ENCODE data around the gene SF3B1.

The SF3B1 gene

DNA sequence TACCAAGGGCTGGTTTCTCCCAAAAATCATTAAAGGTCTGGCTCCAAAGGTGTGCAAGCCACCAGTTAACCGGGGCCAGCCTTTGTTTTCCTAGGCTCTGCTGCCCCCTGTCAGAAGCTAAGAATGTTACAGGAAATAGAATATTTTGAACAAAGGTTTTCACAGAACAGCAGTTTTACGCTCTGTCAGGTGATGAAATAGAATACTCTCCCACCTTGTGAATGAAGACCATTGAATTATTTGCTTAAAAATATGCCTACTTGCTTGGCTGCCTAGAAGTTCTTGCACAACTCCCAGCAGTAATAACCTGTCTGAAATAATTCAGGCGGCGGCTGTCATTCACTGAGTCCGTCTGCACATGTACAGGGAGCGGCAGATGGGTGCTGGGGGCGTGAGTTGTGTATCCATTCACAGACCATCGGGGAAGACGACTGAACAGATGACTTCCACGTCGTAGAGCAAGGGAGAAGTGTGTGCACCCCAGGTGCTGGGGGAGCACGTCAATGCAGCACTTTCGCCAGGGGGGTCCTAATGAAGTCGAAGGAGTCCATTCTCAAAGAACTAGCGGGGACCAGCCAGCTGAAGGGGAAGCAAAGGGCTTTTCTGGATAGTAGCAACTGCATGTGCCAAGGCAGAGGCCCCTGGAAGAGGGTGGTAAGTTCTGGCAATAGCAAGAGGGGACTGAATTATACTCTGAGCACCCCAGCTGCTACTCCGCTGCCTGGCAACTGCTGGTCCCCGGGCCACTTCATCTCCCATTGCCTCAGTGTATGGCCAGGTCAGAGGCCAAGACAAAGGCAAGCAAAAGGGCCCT lies 56.1 kb downstream of the SF3B1 start (continued):
- peak; percentile 52 for TF ChIP-seq SCRT2 (tag by site-specific recombination; IDR thresholded peaks at IDR 0.05)

DNA sequence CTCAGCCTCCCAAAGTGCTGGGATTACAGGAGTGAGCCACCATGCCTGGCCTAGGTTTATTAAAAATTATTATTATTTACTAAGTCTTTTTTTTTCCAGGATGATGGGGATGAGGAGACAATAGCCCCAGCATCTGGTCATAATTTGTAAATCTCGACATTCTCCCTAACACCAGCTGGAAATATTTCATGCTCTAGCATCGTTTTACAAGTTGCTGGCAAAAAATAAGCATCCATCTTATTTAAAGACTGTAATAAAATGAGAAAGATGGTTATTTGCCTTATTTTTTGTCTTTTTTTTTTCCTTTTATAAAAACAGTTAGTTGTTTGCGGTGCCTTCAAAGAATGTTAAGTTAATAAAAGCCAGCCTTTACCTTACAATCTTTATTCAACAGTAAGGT lies 56.7 kb downstream of the SF3B1 start:
- H3K27ac ChIP-seq (ENCODE audit: extremely low read depth, low read depth, low read length) = no peak overlapping the region
- no peaks in the 10 kb centered on the region for H3K9me3 ChIP-seq (ENCODE audit: control insufficient read depth, insufficient read depth, low read depth, low read length)
- no peaks in the 10 kb centered on the region for H3K36me3 ChIP-seq (ENCODE audit: control insufficient read depth in 2 of 2, insufficient read depth in 1 of 2, low read length in 2 of 2)
- H3K4me1 ChIP-seq (ENCODE audit: control insufficient read depth, insufficient read depth, low read length) = no peaks in the 10 kb centered on the region
- CTCF ChIA-PET = interaction anchor here (0.6 to 1.8 kb wide), 16 partner anchors 9 to 350 kb away, joined by 3 to 9 read pairs (median 4); no protein-coding TSS in a partner anchor
- POLR2A ChIA-PET = interaction anchor here (0.6 kb wide), 1 partner anchor 130 kb away, joined by 3 read pairs; no protein-coding TSS in a partner anchor
- TF ChIP-seq ZEB2 (tag by site-specific recombination; IDR thresholded peaks at IDR 0.05) = no peak
- TF ChIP-seq, protein P1, sequence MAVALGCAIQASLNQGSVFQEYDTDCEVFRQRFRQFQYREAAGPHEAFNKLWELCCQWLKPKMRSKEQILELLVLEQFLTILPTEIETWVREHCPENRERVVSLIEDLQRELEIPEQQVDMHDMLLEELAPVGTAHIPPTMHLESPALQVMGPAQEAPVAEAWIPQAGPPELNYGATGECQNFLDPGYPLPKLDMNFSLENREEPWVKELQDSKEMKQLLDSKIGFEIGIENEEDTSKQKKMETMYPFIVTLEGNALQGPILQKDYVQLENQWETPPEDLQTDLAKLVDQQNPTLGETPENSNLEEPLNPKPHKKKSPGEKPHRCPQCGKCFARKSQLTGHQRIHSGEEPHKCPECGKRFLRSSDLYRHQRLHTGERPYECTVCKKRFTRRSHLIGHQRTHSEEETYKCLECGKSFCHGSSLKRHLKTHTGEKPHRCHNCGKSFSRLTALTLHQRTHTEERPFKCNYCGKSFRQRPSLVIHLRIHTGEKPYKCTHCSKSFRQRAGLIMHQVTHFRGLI (tag by site-specific recombination; IDR thresholded peaks at IDR 0.05) = no peak
- no peak for TF ChIP-seq ZNF768 (tag by site-specific recombination; IDR thresholded peaks at IDR 0.05)
- TF ChIP-seq ZNF660 (tag by site-specific recombination; IDR thresholded peaks at IDR 0.05) = no peak
- TF ChIP-seq SCRT2 (tag by site-specific recombination; IDR thresholded peaks at IDR 0.05) = no peak
- no peak for TF ChIP-seq ZNF23 (tag by site-specific recombination; IDR thresholded peaks at IDR 0.05; ENCODE audit: borderline replicate concordance)
- no peak for TF ChIP-seq TRIM28 (IDR thresholded peaks at IDR 0.05; ENCODE audit: borderline replicate concordance, low read length)
- TF ChIP-seq ZNF169 (tag by site-specific recombination; IDR thresholded peaks at IDR 0.05) = no peak
- no peak for TF ChIP-seq FEZF1 (tag by site-specific recombination; IDR thresholded peaks at IDR 0.05)
- no peak overlapping the region for H3K4me3 ChIP-seq (ENCODE audit: low read depth, low read length)

DNA sequence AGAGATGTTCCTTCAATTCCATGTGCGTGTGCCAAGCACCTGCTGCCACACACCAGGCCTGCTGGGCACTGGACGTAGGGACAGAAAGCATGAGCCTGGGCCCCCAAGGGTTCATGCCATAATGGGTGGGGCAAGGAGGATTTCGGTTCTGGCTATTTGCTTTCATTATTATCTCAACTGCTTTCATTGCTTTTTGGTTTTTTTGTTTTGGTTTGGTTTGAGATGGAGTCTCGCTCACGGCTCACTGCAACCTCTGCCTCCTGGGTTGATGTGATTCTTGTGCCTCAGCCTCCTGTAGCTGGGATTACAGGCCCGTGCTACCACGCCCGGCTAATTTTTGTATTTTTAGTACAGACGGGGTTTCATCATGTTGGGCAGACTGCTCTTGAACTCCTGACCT lies 57.2 kb downstream of the SF3B1 start:
- ChIA-PET CTCF (interaction anchor here (0.6 to 1.8 kb wide), 17 partner anchors 9 to 349 kb away, joined by 3 to 9 read pairs (median 4); no protein-coding TSS in a partner anchor), POLR2A (no interaction called here)
- no peaks in the 10 kb centered on the region for H3K9me3 ChIP-seq (ENCODE audit: control insufficient read depth, insufficient read depth, low read depth, low read length)
- no peaks in the 10 kb centered on the region for H3K4me1 ChIP-seq (ENCODE audit: control insufficient read depth, insufficient read depth, low read length)
- no peaks in the 10 kb centered on the region for H3K36me3 ChIP-seq (ENCODE audit: control insufficient read depth in 2 of 2, insufficient read depth in 1 of 2, low read length in 2 of 2)
- no peak overlapping the region for H3K4me3 ChIP-seq (ENCODE audit: low read depth, low read length)
- TF ChIP-seq ZNF433 (tag by site-specific recombination; IDR thresholded peaks at IDR 0.05; ENCODE audit: low read depth) = no peak
- no peak for TF ChIP-seq MEIS1 (CRISPR knock-in tag; IDR thresholded peaks at IDR 0.05; ENCODE audit: borderline replicate concordance)
- no peak for TF ChIP-seq ZNF324 (tag by site-specific recombination; IDR thresholded peaks at IDR 0.05)
- TF ChIP-seq ZNF416 (tag by site-specific recombination; IDR thresholded peaks at IDR 0.05) = no peak
- TF ChIP-seq BCL11B (tag by site-specific recombination; IDR thresholded peaks at IDR 0.05; ENCODE audit: low read depth) = no peak
- TF ChIP-seq ZNF133 (tag by site-specific recombination; IDR thresholded peaks at IDR 0.05) = no peak
- no peak overlapping the region for H3K27ac ChIP-seq (ENCODE audit: extremely low read depth, low read depth, low read length)

DNA sequence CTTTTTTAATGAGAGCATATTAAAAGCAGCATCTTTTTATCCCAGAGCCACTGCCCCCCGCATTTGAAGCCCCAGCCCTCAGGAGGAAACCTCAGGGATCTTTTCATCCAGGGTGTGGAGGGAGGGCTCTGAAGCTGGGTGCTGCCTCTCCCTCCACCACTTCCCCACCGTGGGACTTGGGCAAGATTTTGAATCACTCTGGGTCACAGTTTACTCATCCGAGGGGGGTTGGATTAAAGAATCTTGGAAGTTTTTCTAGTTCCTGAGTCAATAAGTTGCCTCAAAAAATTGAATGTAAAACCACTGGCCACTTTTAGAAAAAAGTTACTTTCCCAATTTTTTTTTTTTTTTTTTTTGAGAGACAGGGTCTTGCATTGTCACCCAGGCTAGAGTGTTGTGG lies 62.2 kb downstream of the SF3B1 start:
- H3K36me3 ChIP-seq (ENCODE audit: control insufficient read depth in 2 of 2, insufficient read depth in 1 of 2, low read length in 2 of 2) = no peaks in the 10 kb centered on the region
- CTCF ChIA-PET = interaction anchor here (0.6 to 1.4 kb wide), 3 partner anchors 245 to 1189 kb away, joined by 4 to 5 read pairs (median 5); no protein-coding TSS in a partner anchor
- H3K4me3 ChIP-seq (ENCODE audit: low read depth, low read length) = no peak overlapping the region
- H3K9me3 ChIP-seq (ENCODE audit: control insufficient read depth, insufficient read depth, low read depth, low read length) = no peaks in the 10 kb centered on the region
- TF ChIP-seq YY1 (tag by site-specific recombination; IDR thresholded peaks at IDR 0.05) (no peak), ZNF274 (IDR thresholded peaks at IDR 0.05; ENCODE audit: low read length) (no peak), ZNF274 (tag by site-specific recombination; IDR thresholded peaks at IDR 0.05; ENCODE audit: borderline replicate concordance) (no peak), ZNF658 (tag by site-specific recombination; IDR thresholded peaks at IDR 0.05) (no peak), IKZF3 (tag by site-specific recombination; IDR thresholded peaks at IDR 0.05) (no peak), ZBTB48 (tag by site-specific recombination; IDR thresholded peaks at IDR 0.05) (no peak), ZNF529 (tag by site-specific recombination; IDR thresholded peaks at IDR 0.05; ENCODE audit: insufficient replicate concordance) (no peak), ZNF701 (tag by site-specific recombination; IDR thresholded peaks at IDR 0.05) (no peak)
- TF ChIP-seq, protein P2, sequence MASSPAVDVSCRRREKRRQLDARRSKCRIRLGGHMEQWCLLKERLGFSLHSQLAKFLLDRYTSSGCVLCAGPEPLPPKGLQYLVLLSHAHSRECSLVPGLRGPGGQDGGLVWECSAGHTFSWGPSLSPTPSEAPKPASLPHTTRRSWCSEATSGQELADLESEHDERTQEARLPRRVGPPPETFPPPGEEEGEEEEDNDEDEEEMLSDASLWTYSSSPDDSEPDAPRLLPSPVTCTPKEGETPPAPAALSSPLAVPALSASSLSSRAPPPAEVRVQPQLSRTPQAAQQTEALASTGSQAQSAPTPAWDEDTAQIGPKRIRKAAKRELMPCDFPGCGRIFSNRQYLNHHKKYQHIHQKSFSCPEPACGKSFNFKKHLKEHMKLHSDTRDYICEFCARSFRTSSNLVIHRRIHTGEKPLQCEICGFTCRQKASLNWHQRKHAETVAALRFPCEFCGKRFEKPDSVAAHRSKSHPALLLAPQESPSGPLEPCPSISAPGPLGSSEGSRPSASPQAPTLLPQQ (tag by site-specific recombination; IDR thresholded peaks at IDR 0.05) = no peak
- TF ChIP-seq, protein P3, sequence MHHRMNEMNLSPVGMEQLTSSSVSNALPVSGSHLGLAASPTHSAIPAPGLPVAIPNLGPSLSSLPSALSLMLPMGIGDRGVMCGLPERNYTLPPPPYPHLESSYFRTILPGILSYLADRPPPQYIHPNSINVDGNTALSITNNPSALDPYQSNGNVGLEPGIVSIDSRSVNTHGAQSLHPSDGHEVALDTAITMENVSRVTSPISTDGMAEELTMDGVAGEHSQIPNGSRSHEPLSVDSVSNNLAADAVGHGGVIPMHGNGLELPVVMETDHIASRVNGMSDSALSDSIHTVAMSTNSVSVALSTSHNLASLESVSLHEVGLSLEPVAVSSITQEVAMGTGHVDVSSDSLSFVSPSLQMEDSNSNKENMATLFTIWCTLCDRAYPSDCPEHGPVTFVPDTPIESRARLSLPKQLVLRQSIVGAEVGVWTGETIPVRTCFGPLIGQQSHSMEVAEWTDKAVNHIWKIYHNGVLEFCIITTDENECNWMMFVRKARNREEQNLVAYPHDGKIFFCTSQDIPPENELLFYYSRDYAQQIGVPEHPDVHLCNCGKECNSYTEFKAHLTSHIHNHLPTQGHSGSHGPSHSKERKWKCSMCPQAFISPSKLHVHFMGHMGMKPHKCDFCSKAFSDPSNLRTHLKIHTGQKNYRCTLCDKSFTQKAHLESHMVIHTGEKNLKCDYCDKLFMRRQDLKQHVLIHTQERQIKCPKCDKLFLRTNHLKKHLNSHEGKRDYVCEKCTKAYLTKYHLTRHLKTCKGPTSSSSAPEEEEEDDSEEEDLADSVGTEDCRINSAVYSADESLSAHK (tag by site-specific recombination; IDR thresholded peaks at IDR 0.05) = no peak
- H3K4me1 ChIP-seq (ENCODE audit: control insufficient read depth, insufficient read depth, low read length) = no peaks in the 10 kb centered on the region
- POLR2A ChIA-PET = no interaction called here
- H3K27ac ChIP-seq (ENCODE audit: extremely low read depth, low read depth, low read length) = no peak overlapping the region
